GM23338 (cell line): Measurements from ENCODE around the gene RNF7. TPM values are rescaled to one million over a fixed set of nuclear protein-coding genes. Genes with fewer than 3 reads are reported as not detected.

Experiments
- ATAC-seq: fragments of 200-7000 bp; cut with Tn5 transposase; 3 replicates; pipeline ENCODE4 v1.9.1; 2020
- DNase-seq: peaks from one replicate; pipeline ENCODE4 v3.0.0-alpha.2; 2015; ENCODE audit warnings: low spot score
- H2AFZ ChIP-seq: fragments of 200-600 bp; sonication (generic); 2 replicates; pipeline ENCODE4 v1.8.0; 2016; ENCODE audit warnings: antibody characterized with exemption, mild to moderate bottlenecking, moderate library complexity
- H3F3A ChIP-seq: fragments of 200-600 bp; sonication (generic); replicated peaks from 2 replicates; pipeline ENCODE4 v1.8.0; 2017; ENCODE audit warnings: antibody characterized with exemption, mixed run types, low read depth
- H3K27ac ChIP-seq: fragments of 200-600 bp; sonication (generic); 2 replicates; pipeline ENCODE4 v1.6.1; 2016; ENCODE audit warnings: low read depth
- H3K27me3 ChIP-seq: fragments of 200-600 bp; sonication (generic); 2 replicates; pipeline ENCODE4 v1.8.0; 2016; ENCODE audit warnings: mild to moderate bottlenecking, mixed run types, moderate library complexity; ENCODE audit not compliant: insufficient read depth
- H3K36me3 ChIP-seq: fragments of 200-600 bp; sonication (generic); 2 replicates; pipeline ENCODE4 v1.8.0; 2016; ENCODE audit warnings: mild to moderate bottlenecking; ENCODE audit not compliant: insufficient read depth
- H3K4me1 ChIP-seq: fragments of 200-600 bp; sonication (generic); 2 replicates; pipeline ENCODE4 v1.8.0; 2016; ENCODE audit warnings: mild to moderate bottlenecking, moderate library complexity; ENCODE audit not compliant: insufficient read depth
- H3K4me2 ChIP-seq: fragments of 200-600 bp; sonication (generic); 2 replicates; pipeline ENCODE4 v1.7.1; 2017; ENCODE audit warnings: mixed run types
- H3K4me3 ChIP-seq: fragments of 200-600 bp; sonication (generic); 2 replicates; pipeline ENCODE4 v1.6.1; 2016; ENCODE audit warnings: mixed run types
- H3K79me2 ChIP-seq: fragments of 200-600 bp; sonication (generic); replicated peaks from 2 replicates; pipeline ENCODE4 v1.8.0; 2017; ENCODE audit warnings: mild to moderate bottlenecking; ENCODE audit not compliant: insufficient read depth
- H3K9me2 ChIP-seq: fragments of 200-600 bp; sonication (generic); 2 replicates; pipeline ENCODE4 v1.8.0; 2017; ENCODE audit not compliant: insufficient read depth
- H4K20me1 ChIP-seq: fragments of 200-600 bp; sonication (generic); replicated peaks from 2 replicates; pipeline ENCODE4 v1.8.0; 2017; ENCODE audit warnings: mild to moderate bottlenecking; ENCODE audit not compliant: insufficient read depth
- H3K27ac Mint-ChIP-seq: 2 replicates; pipeline ENCODE4 v1.8.0; 2020; ENCODE audit warnings: inconsistent platforms, mild to moderate bottlenecking, moderate library complexity, mixed read lengths
- H3K27me3 Mint-ChIP-seq: 3 replicates; pipeline ENCODE4 v1.8.0; 2022; ENCODE audit warnings: low read depth, mild to moderate bottlenecking, moderate library complexity, mixed read lengths, inconsistent platforms; ENCODE audit not compliant: insufficient read depth, poor library complexity
- H3K36me3 Mint-ChIP-seq: 3 replicates; pipeline ENCODE4 v1.8.0; 2021; ENCODE audit warnings: low read depth, mild to moderate bottlenecking, inconsistent platforms, moderate library complexity, mixed read lengths
- H3K4me1 Mint-ChIP-seq: 3 replicates; pipeline ENCODE4 v1.8.0; 2020; ENCODE audit warnings: mild to moderate bottlenecking, inconsistent platforms, mixed read lengths
- H3K4me3 Mint-ChIP-seq: 3 replicates; pipeline ENCODE4 v1.8.0; 2021; ENCODE audit warnings: moderate library complexity, mild to moderate bottlenecking, inconsistent platforms, mixed read lengths
- H3K9me3 Mint-ChIP-seq: 3 replicates; pipeline ENCODE4 v1.8.0; 2020; ENCODE audit warnings: moderate library complexity, mild to moderate bottlenecking, inconsistent platforms, mixed read lengths
- JUNB ChIP-seq: IDR thresholded peaks from one replicate; pipeline ENCODE4 v1.6.1; 2016; ENCODE audit warnings: antibody characterized with exemption; ENCODE audit not compliant: unreplicated experiment
- NANOG ChIP-seq: IDR thresholded peaks from 2 replicates; pipeline ENCODE4 v1.6.1; 2016; ENCODE audit warnings: antibody characterized with exemption, borderline replicate concordance
- POLR2AphosphoS5 ChIP-seq: IDR thresholded peaks from 2 replicates; pipeline ENCODE4 v1.6.1; 2016; ENCODE audit warnings: antibody characterized with exemption, low read depth
- REST ChIP-seq: IDR thresholded peaks from one replicate; pipeline ENCODE4 v1.6.1; 2018; ENCODE audit warnings: antibody characterized with exemption; ENCODE audit not compliant: unreplicated experiment
- STAT1 ChIP-seq: IDR thresholded peaks from one replicate; pipeline ENCODE4 v1.6.1; 2016; ENCODE audit warnings: antibody characterized with exemption; ENCODE audit not compliant: unreplicated experiment
- ZNF114 ChIP-seq: fragments of 250-450 bp; sonication (Bioruptor Pico); IDR thresholded peaks from 2 replicates; pipeline ENCODE4 v1.5.0; 2020; ENCODE audit warnings: mild to moderate bottlenecking, moderate library complexity
- ZNF331 ChIP-seq: fragments of 250-450 bp; sonication (Bioruptor Pico); IDR thresholded peaks from 2 replicates; pipeline ENCODE4 v1.5.0; 2020; ENCODE audit warnings: low read depth, mild to moderate bottlenecking, moderate library complexity
- ZNF462 ChIP-seq: fragments of 250-450 bp; sonication (Bioruptor Pico); IDR thresholded peaks from 2 replicates; pipeline ENCODE4 v1.5.0; 2020; ENCODE audit warnings: mild to moderate bottlenecking, moderate library complexity
- polyA plus RNA-seq: library from polyadenylated mRNA; unstranded; fragments of >200 nt; fragmentation: Nextera tagmentation; extraction: Ambion mirVana; gene quantifications from 2 replicates; pipeline ENCODE4 v1.2.1, GENCODE V29; 2016
- total RNA-seq: library from RNA; depleted of rRNA; stranded (reverse); fragments of >200 nt; shearing (Covaris generic); gene quantifications from 2 replicates; pipeline ENCODE4 v1.2.3, GENCODE V29; 2014

Gene RNF7
- total and polyA plus RNA-seq, 2 experiments from 2014 or later, result 156 to 254 TPM

GRCh38 chr3:141735176-141735575, 2.9 kb upstream of the RNF7 start (continued):
- no peak for TF ChIP-seq REST
- no peak for TF ChIP-seq STAT1

- H3K4me3 ChIP-seq, result no peak overlapping the region
- H3K27me3 ChIP-seq, result no peaks in the 10 kb centered on the region
- no peak overlapping the region for H3K4me2 ChIP-seq
- Mint-ChIP-seq H3K4me1 (peaks cover 9% of the 10 kb centered on the region), H3K27me3 (peaks cover 13% of the 10 kb centered on the region), H3K27ac (no peak overlapping the region), H3K4me3 (no peak overlapping the region), H3K36me3 (peaks cover under 1% of the 10 kb centered on the region; the same call in 2 of the 3 replicates), H3K9me3 (no peaks in the 10 kb centered on the region)
- H3K4me1 ChIP-seq, result peaks cover 10% of the 10 kb centered on the region
- no peaks in the 10 kb centered on the region for H3F3A ChIP-seq
- H3K79me2 ChIP-seq, result peaks cover 26% of the 10 kb centered on the region
- ATAC-seq, result no peak
- no peak overlapping the region for H3K27ac ChIP-seq
- TF ChIP-seq JUNB (no peak), ZNF114 (CRISPR knock-in tag) (no peak), ZNF331 (CRISPR knock-in tag) (no peak), NANOG (no peak), REST (no peak), ZNF462 (no peak), POLR2AphosphoS5 (no peak), STAT1 (no peak)
- no peaks in the 10 kb centered on the region for H3K36me3 ChIP-seq
- H2AFZ ChIP-seq, result peak overlapping the region; percentile 61
- DNase-seq, result no peak
- H3K9me2 ChIP-seq, result no peaks in the 10 kb centered on the region
- H4K20me1 ChIP-seq, result no peaks in the 10 kb centered on the region; the same call in 1 of the 2 replicates
Measured at GRCh38 chr3:141735770-141736465, 2.2 kb upstream of the RNF7 start.
